Heart right ventricle (tissue), 16 donors: ENCODE results near the gene TNFRSF8. TPM values are rescaled to one million over a fixed set of nuclear protein-coding genes. Genes with fewer than 3 reads are reported as not detected.

Experiments
- ATAC-seq, 8 donors: fragments of 200-7000 bp; cut with Tn5 transposase; one replicate each; pipeline ENCODE4 v1.9.1; 2020; ENCODE audit warnings: mild to moderate bottlenecking in 8 of 8, moderate library complexity in 8 of 8, moderate number of reproducible peaks in 1 of 8
- DNase-seq, 2 donors: peaks; one replicate each; pipeline ENCODE4 v3.0.0-alpha.2; 2020
- H3K27ac ChIP-seq, 10 donors: fragments of 200-600 bp; sonication (generic) in 2 of 10; one replicate each; pipeline versions ENCODE4 v1.5.0 to v1.8.0; 2020 to 2022; ENCODE audit warnings: mild to moderate bottlenecking in 3 of 10
- H3K27me3 ChIP-seq, 7 donors: fragments of 200-600 bp; one replicate each; pipeline ENCODE4 v1.8.0; 2021 to 2022; ENCODE audit warnings: mild to moderate bottlenecking in 2 of 7
- H3K36me3 ChIP-seq, 9 donors: fragments of 200-600 bp; sonication (generic) in 1 of 9; one replicate each; pipeline versions ENCODE4 v1.5.0 to v1.8.0; 2020 to 2022; ENCODE audit warnings: mild to moderate bottlenecking in 2 of 9
- H3K4me1 ChIP-seq, 9 donors: fragments of 200-600 bp; sonication (generic) in 1 of 9; one replicate each; pipeline versions ENCODE4 v1.5.0 to v1.8.0; 2020 to 2022; ENCODE audit warnings: mild to moderate bottlenecking in 4 of 9
- H3K4me3 ChIP-seq, 10 donors: fragments of 200-600 bp; sonication (generic) in 2 of 10; one replicate each; pipeline versions ENCODE4 v1.5.0 to v1.8.0; 2020 to 2022; ENCODE audit warnings: mild to moderate bottlenecking in 7 of 10, moderate library complexity in 2 of 10
- H3K9me3 ChIP-seq, 11 donors: fragments of 200-600 bp in 10 of 11; sonication (generic) in 2 of 11; one replicate each; pipeline versions ENCODE4 v1.5.0 to v1.8.0; 2013 to 2022; ENCODE audit warnings: mild to moderate bottlenecking in 2 of 11, control low read depth in 1 of 11, moderate library complexity in 1 of 11
- WGBS, 2 donors: extraction: QIAGEN DNeasy Blood & Tissue Kit; methylation state at CpG; one replicate each; pipeline ENCODE4 v1.1.7; 2013; ENCODE audit warnings: inconsistent platforms in 1 of 2; 5-methylcytosine and 5-hydroxymethylcytosine counted together
- intact Hi-C, 10 donors: fragments of 100-400 bp; cut with DNase I; formaldehyde crosslinking; loops; one replicate each; pipeline versions ENCODE4 v1.11.1 to v1.14.2; 2022
- polyA plus RNA-seq, 2 donors: library from polyadenylated mRNA; stranded (reverse); fragments of 200-250 nt; gene quantifications; one replicate each; pipeline ENCODE4 v1.2.3, GENCODE V29; 2013
- total RNA-seq, 10 donors: library from RNA; stranded (reverse); fragmentation: NEBNext Ultra II Directional in 3 of 10; extraction: Animal tissue kit (Norgen Biotek cat#: 25700) in 3 of 10; gene quantifications; one replicate each; pipeline versions ENCODE4 v1.2.1 to v1.2.4, GENCODE V29; 2021 to 2023
- TF ChIP-seq, protein P1 (sequence below), 9 donors: fragments of 200-600 bp; sonication (generic) in 2 of 9; IDR thresholded peaks; one replicate each; pipeline versions ENCODE4 v1.5.0 to v1.8.0; 2021 to 2022; ENCODE audit warnings: antibody characterized with exemption in 9 of 9, mild to moderate bottlenecking in 5 of 9, moderate library complexity in 1 of 9
- donor health status: Arrhythmogenic right ventricular cardiomyopathy.
- donor health status: ischemic (EF 13 %, LVEDD 7.1; RV severe dilation, severe dysfunction).
- donor health status: healthy with polysubstance abuse.
- donor health status: DM: no; HTN: yes; CAD: no.
- donor health status: DM: no; HTN: no; CAD: no.
- donor health status: ischemic (EF 25% LVEDD 6.9; RV normal size, moderate dysfunction).
- donor health status: ischemic (EF 25% LVEDD 5.7; RV mildly dilated, moderate dysfunction).
- donor health status: healthy.
- donor health status: DM: yes; HTN: yes; CAD: no.
- donor health status: Ischemic cardiomyopathy.
- donor health status: ischemic (EF 35%, LVEDD 5.7; RV mildly dilated, moderate dysfunction).
- donor health status: nonischemic (EF 11% LVEDD 7.7; RV severe dilation, severe dysfunction).
- donor health status: DM: yes; HTN: yes; CAD: no.
- donor health status: PGD.
- donor health status: ischemic (EF 29% LVEDD 5.4; RV normal size, mild dysfunction).
- donor health status: nonischemic (EF 23%, LVEDD 6.1; RV moderate dilation, normal function).

Gene TNFRSF8
- total and polyA plus RNA-seq, 12 donors, result 0.21 to 2.4 (median 1.0) TPM

DNA sequence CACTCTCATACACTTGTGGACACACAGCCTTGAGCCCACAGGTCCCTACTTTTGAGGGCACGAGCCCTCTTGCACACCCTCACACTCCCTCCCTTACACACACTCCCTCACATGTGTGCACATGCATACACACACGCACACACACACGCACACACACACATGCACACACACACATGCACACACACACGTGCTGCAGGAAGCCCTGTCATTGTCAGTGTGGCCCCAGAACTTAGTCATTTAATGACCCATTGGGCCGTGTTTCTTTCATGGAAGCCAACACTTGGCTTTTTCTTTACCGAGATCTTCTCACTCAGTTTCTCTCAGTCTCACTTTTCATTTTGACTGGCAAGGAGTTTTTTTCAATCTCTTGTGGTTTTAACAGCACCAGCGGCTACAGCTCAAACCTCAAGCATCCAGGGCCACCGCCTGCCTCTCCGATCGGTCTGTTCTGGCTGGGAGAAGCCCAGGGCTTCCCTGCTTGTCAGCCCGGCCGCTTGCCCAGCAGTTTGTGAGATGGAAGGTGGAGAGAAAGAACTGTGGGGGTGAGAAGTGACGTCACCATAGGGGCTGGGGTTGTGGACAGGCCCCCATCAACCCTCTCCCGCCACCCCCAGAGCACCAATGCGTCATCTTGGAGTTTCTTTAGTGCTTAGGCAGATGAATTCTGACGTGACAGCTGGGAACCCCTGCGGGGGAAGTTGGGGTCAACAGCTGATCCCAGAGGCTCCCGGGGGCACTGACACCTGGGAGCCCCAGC is 15.8 kb upstream of the TNFRSF8 start:
- Histone ChIP-seq H3K27me3 (no peaks in the 10 kb centered on the region), H3K4me3 (no peak overlapping the region), H3K9me3 (no peaks in the 10 kb centered on the region), H3K27ac (no peak overlapping the region), H3K4me1 (peaks cover 0 to 14% (median 8%) of the 10 kb centered on the region in 9 donors), H3K36me3 (no peaks in the 10 kb centered on the region)
- ATAC-seq (no peak), DNase-seq (no peak)
- WGBS, 2 donors, result 69 to 73% methylated on average over 18 of the region's 18 CpGs
- TF ChIP-seq, protein P1, sequence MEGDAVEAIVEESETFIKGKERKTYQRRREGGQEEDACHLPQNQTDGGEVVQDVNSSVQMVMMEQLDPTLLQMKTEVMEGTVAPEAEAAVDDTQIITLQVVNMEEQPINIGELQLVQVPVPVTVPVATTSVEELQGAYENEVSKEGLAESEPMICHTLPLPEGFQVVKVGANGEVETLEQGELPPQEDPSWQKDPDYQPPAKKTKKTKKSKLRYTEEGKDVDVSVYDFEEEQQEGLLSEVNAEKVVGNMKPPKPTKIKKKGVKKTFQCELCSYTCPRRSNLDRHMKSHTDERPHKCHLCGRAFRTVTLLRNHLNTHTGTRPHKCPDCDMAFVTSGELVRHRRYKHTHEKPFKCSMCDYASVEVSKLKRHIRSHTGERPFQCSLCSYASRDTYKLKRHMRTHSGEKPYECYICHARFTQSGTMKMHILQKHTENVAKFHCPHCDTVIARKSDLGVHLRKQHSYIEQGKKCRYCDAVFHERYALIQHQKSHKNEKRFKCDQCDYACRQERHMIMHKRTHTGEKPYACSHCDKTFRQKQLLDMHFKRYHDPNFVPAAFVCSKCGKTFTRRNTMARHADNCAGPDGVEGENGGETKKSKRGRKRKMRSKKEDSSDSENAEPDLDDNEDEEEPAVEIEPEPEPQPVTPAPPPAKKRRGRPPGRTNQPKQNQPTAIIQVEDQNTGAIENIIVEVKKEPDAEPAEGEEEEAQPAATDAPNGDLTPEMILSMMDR (IDR thresholded peaks at IDR 0.05), result no peak
- intact Hi-C loops, result no loop called here

DNA sequence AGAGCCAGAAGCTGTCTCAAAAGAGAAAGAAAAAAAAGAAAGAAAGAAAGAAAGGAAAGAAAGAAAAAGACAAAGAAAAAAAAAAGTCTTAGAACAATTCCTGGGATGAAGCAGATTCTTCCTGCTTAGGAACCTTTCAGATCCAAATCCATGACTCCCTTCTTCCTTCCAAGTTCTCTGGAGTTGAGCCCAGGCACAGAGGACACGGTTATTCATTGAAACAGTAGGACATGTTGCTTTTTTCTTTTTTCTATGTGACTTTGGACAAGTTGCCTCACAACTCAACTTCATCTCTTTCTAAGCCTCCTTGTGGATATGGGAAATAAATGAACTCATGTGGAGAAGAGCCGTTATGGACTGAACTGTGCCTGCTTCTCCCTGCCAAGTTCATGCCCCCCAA is 14.7 kb upstream of the TNFRSF8 start:
- intact Hi-C loops, result no loop called here
- 52 to 68% methylated on average over 2 of the region's 2 CpGs for WGBS, 2 donors

DNA sequence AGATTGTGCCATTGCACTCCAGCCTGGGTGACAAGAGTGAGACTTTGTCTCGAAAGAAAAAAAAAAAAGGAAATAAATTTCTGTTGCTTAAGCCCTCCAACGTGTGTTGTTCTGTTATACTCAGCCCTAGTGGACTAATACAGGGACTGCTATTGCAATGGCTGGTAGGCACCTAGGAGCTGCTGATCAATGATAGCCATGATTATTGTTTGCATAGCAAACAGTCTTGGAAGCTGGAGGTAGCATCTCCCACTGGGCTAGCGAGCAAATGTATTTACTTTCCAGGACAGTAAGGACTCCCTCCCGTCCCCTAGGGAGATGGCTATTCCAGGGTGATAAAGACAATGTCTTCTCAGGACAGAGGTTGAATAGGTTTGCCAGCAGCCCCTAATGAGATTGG is 13.5 kb upstream of the TNFRSF8 start:
- no peaks in the 10 kb centered on the region for H3K9me3 ChIP-seq
- 76 to 78% methylated on average over 4 of the region's 4 CpGs for WGBS, 2 donors
- no peaks in the 10 kb centered on the region for H3K36me3 ChIP-seq
- H3K27me3 ChIP-seq, result no peaks in the 10 kb centered on the region
- DNase-seq (no peak), ATAC-seq (no peak)
- H3K4me3 ChIP-seq, result no peak overlapping the region
- H3K27ac ChIP-seq, result no peak overlapping the region
- TF ChIP-seq, protein P1 (IDR thresholded peaks at IDR 0.05), result no peak
- intact Hi-C loops, result loop anchor here in 1 of 10 donors (5.0 kb wide), 1 partner anchor 627 kb away; no protein-coding TSS in a partner anchor
- peaks cover 0 to 22% (median 16%) of the 10 kb centered on the region in 9 donors for H3K4me1 ChIP-seq

More for the DNA sequence above, 14.7 kb upstream of the TNFRSF8 start:
- Histone ChIP-seq H3K9me3 (no peaks in the 10 kb centered on the region), H3K4me1 (peaks cover 0 to 24% (median 16%) of the 10 kb centered on the region in 9 donors), H3K4me3 (no peak overlapping the region), H3K36me3 (no peaks in the 10 kb centered on the region), H3K27ac (no peak overlapping the region), H3K27me3 (no peaks in the 10 kb centered on the region)
- TF ChIP-seq, protein P1 (IDR thresholded peaks at IDR 0.05), result no peak
- DNase-seq (no peak), ATAC-seq (no peak)

DNA sequence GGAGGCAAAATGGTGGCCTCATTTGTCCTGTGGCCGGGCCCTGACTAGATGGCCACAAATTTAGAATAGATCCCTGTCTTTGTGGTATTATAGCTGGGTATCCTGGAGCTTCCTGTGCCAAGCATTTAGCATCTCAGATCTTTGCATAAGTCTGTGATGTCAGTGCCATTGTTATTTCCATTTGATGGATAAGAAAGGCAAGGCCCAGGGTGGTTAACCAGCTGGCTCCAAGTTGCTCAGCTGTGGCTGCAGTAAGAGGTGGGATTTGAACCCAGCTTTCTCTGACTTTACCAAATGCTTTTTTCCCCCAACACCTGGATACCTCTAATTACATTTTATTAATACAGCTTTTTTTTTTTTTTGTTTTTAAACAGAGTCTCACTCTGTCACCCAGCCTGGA is 11.7 kb upstream of the TNFRSF8 start:
- intact Hi-C loops, result loop anchor here in 1 of 10 donors (5.0 kb wide), 1 partner anchor 629 kb away; no protein-coding TSS in a partner anchor
- 84 to 94% methylated on average over 1 of the region's 1 CpG for WGBS, 2 donors
- Histone ChIP-seq H3K4me3 (no peak overlapping the region), H3K4me1 (peaks cover 0 to 22% (median 16%) of the 10 kb centered on the region in 9 donors), H3K27me3 (no peaks in the 10 kb centered on the region), H3K36me3 (no peaks in the 10 kb centered on the region), H3K27ac (peak overlapping the region in 2 of 10 donors; percentile 76 to 77), H3K9me3 (no peaks in the 10 kb centered on the region)
- TF ChIP-seq, protein P1 (IDR thresholded peaks at IDR 0.05), result no peak
- DNase-seq (no peak), ATAC-seq (no peak)
